Measurements from ENCODE around the gene COG2.
"Not testable (repeated sequence)": the region's sequence is repeated elsewhere in the genome, so short reads cannot be mapped to it uniquely, and the experiment has no call there.

COG2 gene

GRCh38 chr1:230721849-230722522 lies 79.7 kb downstream of the COG2 start:
- DNase-seq: not testable (repeated sequence)

DNA sequence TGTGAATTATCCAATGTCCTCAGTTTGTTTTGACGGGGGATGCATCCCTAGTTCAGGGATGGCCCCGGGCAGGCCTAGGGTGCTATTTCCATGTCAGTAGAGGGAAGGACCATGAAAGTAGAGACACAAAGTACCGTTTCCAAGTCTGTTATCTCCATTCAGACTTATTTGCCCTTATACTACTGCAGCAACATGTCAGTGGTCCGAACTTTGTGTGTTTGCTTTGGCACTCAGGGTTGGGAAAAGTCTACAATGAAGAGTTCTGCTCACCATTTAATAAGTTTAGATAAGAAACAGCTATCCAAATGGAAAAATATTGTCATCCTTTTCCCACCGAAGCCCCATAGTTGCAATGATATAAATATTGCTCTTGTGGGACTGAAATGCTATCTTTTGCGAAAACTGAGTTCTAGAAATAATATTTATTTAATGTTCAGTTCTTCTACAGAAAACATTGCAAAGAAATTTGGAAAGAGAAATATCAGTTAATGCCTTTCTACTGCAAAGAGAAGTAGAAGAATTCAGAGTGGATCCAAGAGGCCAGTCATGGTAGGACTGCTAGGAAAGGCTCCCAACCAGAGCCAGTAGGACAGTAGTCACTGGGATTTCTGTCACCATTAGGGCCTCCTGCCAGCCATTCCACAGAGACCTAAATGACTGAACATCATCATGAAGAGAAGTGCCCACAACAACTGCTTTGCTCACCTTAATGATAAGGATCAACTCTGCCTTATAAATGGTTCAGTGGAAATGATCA lies 83.2 kb downstream of the COG2 start:
- no peak for DNase-seq

DNA sequence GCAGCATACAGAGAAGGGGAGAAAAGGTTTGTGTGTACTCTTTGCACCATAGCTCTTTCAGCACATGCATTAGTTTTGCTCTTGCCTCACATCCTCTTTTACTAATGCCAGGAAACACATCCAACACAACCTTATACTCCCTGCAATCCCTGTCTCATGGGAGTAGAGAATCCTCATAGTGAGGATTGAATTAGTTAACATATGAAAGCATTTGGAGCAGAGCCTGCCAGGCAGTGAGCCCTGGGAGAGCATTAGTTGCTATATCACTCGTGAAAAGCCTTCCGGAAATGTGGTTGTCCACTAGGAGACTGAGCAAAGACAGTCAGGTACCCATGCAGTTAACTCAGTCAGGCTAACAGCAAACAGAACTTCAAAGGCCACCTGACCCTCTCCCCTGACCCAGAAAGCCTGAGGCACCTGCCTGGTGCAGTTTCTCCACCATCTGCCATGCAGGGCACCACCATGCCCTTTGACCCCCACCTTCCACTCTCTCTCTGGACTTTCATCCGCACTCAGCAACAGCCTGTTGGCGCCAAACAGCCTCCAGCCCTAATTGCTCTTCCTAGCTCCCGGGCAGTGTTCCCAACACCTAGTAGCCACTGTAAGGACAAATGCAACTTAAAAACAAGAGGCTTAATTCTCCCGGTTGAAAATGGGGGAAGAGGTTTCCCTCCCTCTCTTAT lies 86.6 kb downstream of the COG2 start:
- DNase-seq: no peak

DNA sequence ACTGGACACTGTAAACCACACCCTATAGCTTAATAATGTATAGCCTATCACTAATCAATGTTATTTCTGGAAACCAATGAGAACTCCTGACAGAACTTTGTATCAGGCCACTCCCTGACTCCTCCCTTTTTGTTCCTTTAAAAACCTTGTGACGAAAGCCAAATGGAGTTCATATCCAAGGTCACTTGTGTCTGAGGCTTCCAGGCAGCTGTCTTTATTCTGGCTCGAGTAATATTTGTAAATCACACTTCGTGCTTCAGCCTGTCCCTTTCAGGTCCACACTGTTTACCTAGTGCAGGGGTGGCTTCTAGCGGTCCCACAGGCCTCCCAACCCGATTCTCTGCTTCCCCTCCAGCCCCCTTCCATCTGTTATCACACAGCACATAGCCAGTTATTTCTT lies 88.7 kb downstream of the COG2 start:
- DNase-seq: peak; percentile 63

GRCh38 chr1:230735447-230735846 lies 93.2 kb downstream of the COG2 start:
- DNase-seq: peak; percentile 86

- no peak for DNase-seq
Measured at GRCh38 chr1:230737622-230738262, 95.5 kb downstream of the COG2 start.

DNA sequence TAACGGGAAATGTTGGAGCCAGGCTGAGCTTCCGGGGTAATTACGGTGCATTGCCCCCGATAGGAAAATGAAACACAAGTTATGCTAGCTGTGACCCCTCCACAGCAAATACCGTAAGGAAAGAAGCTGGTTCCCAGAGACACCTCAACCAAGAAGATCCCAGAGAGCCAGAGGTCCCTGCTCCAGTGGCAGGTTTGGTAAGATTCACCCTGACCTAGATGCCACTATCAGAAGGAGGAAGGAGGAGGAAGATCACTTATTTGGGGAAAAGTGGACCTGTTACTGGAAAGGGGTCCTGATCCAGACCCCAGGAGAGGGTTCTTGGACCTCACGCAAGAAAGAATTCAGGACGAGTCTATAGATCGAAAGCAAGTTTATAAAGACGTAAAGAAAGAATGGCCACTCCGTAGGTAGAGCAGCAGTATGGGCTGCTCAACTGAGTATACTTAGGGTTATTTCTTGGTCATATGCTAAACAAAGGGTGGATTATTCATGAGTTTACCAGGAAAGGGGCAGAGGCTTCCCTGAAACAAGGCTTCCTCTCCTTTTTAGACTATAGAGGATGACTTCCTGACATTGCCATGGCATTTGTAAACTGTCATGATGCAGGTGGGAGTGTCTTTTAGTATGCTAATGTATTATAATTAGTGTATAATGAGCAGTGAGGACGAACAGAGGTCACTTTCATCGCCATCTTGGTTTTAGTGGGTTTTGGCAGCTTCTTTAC lies 97.4 kb downstream of the COG2 start:
- no peak for DNase-seq
